Mesothelial cell of epicardium (in vitro differentiated cells): Measurements from ENCODE around the gene ANXA1. TPM values are rescaled to one million over a fixed set of nuclear protein-coding genes. Genes with fewer than 3 reads are reported as not detected.

ENCODE experiments used
- DNase-seq, 2 experiments: peaks; one replicate each; pipeline ENCODE4 v3.0.0; 2021; ENCODE audit warnings: low spot score in 2 of 2; ENCODE audit not compliant: unreplicated experiment in 2 of 2
- H3K27ac Mint-ChIP-seq: 2 replicates; pipeline ENCODE4 v1.8.0; 2021; ENCODE audit warnings: mixed read lengths
- H3K27me3 Mint-ChIP-seq: 2 replicates; pipeline ENCODE4 v1.8.0; 2021; ENCODE audit warnings: low read depth, mixed read lengths
- H3K36me3 Mint-ChIP-seq: 2 replicates; pipeline ENCODE4 v1.8.0; 2021; ENCODE audit warnings: mixed read lengths
- H3K4me1 Mint-ChIP-seq: 2 replicates; pipeline ENCODE4 v1.8.0; 2021; ENCODE audit warnings: mixed read lengths
- H3K4me3 Mint-ChIP-seq: 2 replicates; pipeline ENCODE4 v1.8.0; 2021; ENCODE audit warnings: mild to moderate bottlenecking, moderate library complexity, mixed read lengths
- H3K9me3 Mint-ChIP-seq: 2 replicates; pipeline ENCODE4 v1.8.0; 2021; ENCODE audit warnings: mixed read lengths
- CTCF ChIP-seq: fragments of 200-600 bp; sonication (generic); IDR thresholded peaks from one replicate; pipeline ENCODE4 v1.5.0; 2021; ENCODE audit warnings: antibody characterized with exemption; ENCODE audit not compliant: unreplicated experiment
- total RNA-seq: library from RNA; stranded (reverse); gene quantifications from 3 replicates; pipeline ENCODE4 v1.2.1, GENCODE V29; 2021

ANXA1 gene
- total RNA-seq, 1 donor from 2014 or later: 183 TPM

- Mint-ChIP-seq H3K27ac (peak overlapping the region; percentile 58), H3K9me3 (no peaks in the 10 kb centered on the region), H3K4me3 (no peak overlapping the region)
These were observed 17.7 kb upstream of the ANXA1 start for GRCh38 chr9:73133921-73134407.

GRCh38 chr9:73135394-73135793 lies 16.3 kb upstream of the ANXA1 start:
- Mint-ChIP-seq H3K9me3 (no peaks in the 10 kb centered on the region), H3K27ac (peak overlapping the region; percentile 47), H3K4me1 (peaks cover 59% of the 10 kb centered on the region), H3K36me3 (no peaks in the 10 kb centered on the region), H3K4me3 (no peak overlapping the region), H3K27me3 (no peaks in the 10 kb centered on the region)
- DNase-seq: no peak
- TF ChIP-seq CTCF: no peak

More at GRCh38 chr9:73133921-73134407, 17.7 kb upstream of the ANXA1 start:
- H3K27me3 Mint-ChIP-seq: no peaks in the 10 kb centered on the region
- no peak for TF ChIP-seq CTCF
- DNase-seq: no peak
- peaks cover 64% of the 10 kb centered on the region for H3K4me1 Mint-ChIP-seq
- no peaks in the 10 kb centered on the region for H3K36me3 Mint-ChIP-seq

GRCh38 chr9:73137286-73137899 lies 14.3 kb upstream of the ANXA1 start:
- Mint-ChIP-seq H3K36me3 (no peaks in the 10 kb centered on the region), H3K4me3 (no peak overlapping the region), H3K4me1 (peaks cover 55% of the 10 kb centered on the region), H3K27ac (peak overlapping the region; percentile 88), H3K9me3 (peaks cover 5% of the 10 kb centered on the region), H3K27me3 (no peaks in the 10 kb centered on the region)
- no peak for DNase-seq
- no peak for TF ChIP-seq CTCF

- no peaks in the 10 kb centered on the region for H3K27me3 Mint-ChIP-seq
- no peaks in the 10 kb centered on the region for H3K36me3 Mint-ChIP-seq
- H3K9me3 Mint-ChIP-seq: peaks cover 5% of the 10 kb centered on the region
- peaks cover 51% of the 10 kb centered on the region for H3K4me1 Mint-ChIP-seq
- H3K27ac Mint-ChIP-seq: peak overlapping the region; percentile 88
- no peak for DNase-seq
- TF ChIP-seq CTCF: no peak
- H3K4me3 Mint-ChIP-seq: no peak overlapping the region
These were observed 13.8 kb upstream of the ANXA1 start for GRCh38 chr9:73137914-73138313.

- DNase-seq: no peak
- Mint-ChIP-seq H3K4me1 (peaks cover 54% of the 10 kb centered on the region), H3K9me3 (peaks cover 5% of the 10 kb centered on the region), H3K4me3 (no peak overlapping the region), H3K27me3 (no peaks in the 10 kb centered on the region), H3K27ac (peak overlapping the region; percentile 88), H3K36me3 (no peaks in the 10 kb centered on the region)
- TF ChIP-seq CTCF: no peak
These were observed 13.1 kb upstream of the ANXA1 start for GRCh38 chr9:73138516-73138915.
